Tibial nerve (tissue), 4 donors: ENCODE data around the gene FBXL20. TPM values are rescaled to one million over a fixed set of nuclear protein-coding genes. Genes with fewer than 3 reads are reported as not detected.
A peak's percentile ranks its signal among the peaks of the same experiment; 100 is the strongest.

Source experiments
- DNase-seq, 2 donors: peaks; one replicate each; pipeline ENCODE4 v3.0.0-alpha.2; 2019; ENCODE audit warnings: low spot score in 2 of 2
- H3K27ac ChIP-seq, 4 donors: fragments of 200-600 bp; sonication (generic) in 3 of 4; one replicate each; pipeline ENCODE4 v1.5.1; 2017 to 2019; ENCODE audit warnings: mild to moderate bottlenecking in 1 of 4
- H3K27me3 ChIP-seq, 2 donors: fragments of 200-600 bp; sonication (generic) in 1 of 2; one replicate each; pipeline versions ENCODE4 v1.5.1 to v1.6.0; 2017 to 2019
- H3K36me3 ChIP-seq, 3 donors: fragments of 200-600 bp; sonication (generic); one replicate each; pipeline ENCODE4 v1.5.1; 2018 to 2019
- H3K4me1 ChIP-seq, 4 donors: fragments of 200-600 bp; sonication (generic) in 3 of 4; one replicate each; pipeline ENCODE4 v1.5.1; 2017 to 2019
- H3K4me3 ChIP-seq, 4 donors: fragments of 200-600 bp; sonication (generic) in 3 of 4; one replicate each; pipeline ENCODE4 v1.5.1; 2017 to 2019; ENCODE audit warnings: mild to moderate bottlenecking in 1 of 4, moderate library complexity in 1 of 4
- H3K9me3 ChIP-seq, 4 donors: fragments of 200-600 bp; sonication (generic) in 3 of 4; one replicate each; pipeline ENCODE4 v1.5.1; 2017 to 2019
- EP300 ChIP-seq, 2 donors: sonication (generic); formaldehyde crosslinking; IDR thresholded peaks; one replicate each; pipeline ENCODE4 v1.6.1; 2017; ENCODE audit warnings: antibody characterized with exemption in 2 of 2, mild to moderate bottlenecking in 1 of 2
- POLR2A ChIP-seq, 2 donors: fragments of 450-650 bp; IDR thresholded peaks; one replicate each; pipeline ENCODE4 v1.6.1; 2017; ENCODE audit warnings: antibody characterized with exemption in 2 of 2, mild to moderate bottlenecking in 2 of 2, moderate library complexity in 2 of 2
- whole genome bisulfite sequencing, 2 donors: methylation state at CpG; one replicate each; pipeline ENCODE4 v1.1.5; 2018; 5-methylcytosine and 5-hydroxymethylcytosine counted together
- total RNA-seq, 4 donors: library from RNA; depleted of rRNA; stranded (reverse); fragments of >200 nt; gene quantifications; one replicate each; pipeline ENCODE4 v1.1.0, GENCODE V29; 2016
- TF ChIP-seq, protein P1 (sequence below), 5 experiments: fragments of 200-600 bp in 3 of 5; fragments of 450-650 bp in 2 of 5; sonication (generic) in 3 of 5; IDR thresholded peaks; one replicate each; pipeline ENCODE4 v1.5.1; 2016 to 2019; ENCODE audit warnings: antibody characterized with exemption in 5 of 5, mild to moderate bottlenecking in 3 of 5, moderate library complexity in 2 of 5

FBXL20 gene
- total RNA-seq, 4 donors from 2014 or later: 21.1 to 32.4 (median 30.4) TPM

- Histone ChIP-seq H3K4me3 (no peak overlapping the region), H3K4me1 (peaks cover 0 to 8% (median 2%) of the 10 kb centered on the region in 4 donors), H3K27ac (no peak overlapping the region), H3K36me3 (peaks cover 0 to 6% (median 0%) of the 10 kb centered on the region in 3 donors), H3K27me3 (peaks cover 0 to 2% of the 10 kb centered on the region in 2 donors), H3K9me3 (no peaks in the 10 kb centered on the region)
- DNase-seq: no peak
- TF ChIP-seq, protein P1, sequence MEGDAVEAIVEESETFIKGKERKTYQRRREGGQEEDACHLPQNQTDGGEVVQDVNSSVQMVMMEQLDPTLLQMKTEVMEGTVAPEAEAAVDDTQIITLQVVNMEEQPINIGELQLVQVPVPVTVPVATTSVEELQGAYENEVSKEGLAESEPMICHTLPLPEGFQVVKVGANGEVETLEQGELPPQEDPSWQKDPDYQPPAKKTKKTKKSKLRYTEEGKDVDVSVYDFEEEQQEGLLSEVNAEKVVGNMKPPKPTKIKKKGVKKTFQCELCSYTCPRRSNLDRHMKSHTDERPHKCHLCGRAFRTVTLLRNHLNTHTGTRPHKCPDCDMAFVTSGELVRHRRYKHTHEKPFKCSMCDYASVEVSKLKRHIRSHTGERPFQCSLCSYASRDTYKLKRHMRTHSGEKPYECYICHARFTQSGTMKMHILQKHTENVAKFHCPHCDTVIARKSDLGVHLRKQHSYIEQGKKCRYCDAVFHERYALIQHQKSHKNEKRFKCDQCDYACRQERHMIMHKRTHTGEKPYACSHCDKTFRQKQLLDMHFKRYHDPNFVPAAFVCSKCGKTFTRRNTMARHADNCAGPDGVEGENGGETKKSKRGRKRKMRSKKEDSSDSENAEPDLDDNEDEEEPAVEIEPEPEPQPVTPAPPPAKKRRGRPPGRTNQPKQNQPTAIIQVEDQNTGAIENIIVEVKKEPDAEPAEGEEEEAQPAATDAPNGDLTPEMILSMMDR (IDR thresholded peaks at IDR 0.05): no peak
- TF ChIP-seq EP300 (IDR thresholded peaks at IDR 0.05) (no peak), POLR2A (IDR thresholded peaks at IDR 0.05) (no peak)
- 53 to 62% methylated on average over 3 of the region's 3 CpGs for WGBS, 2 donors
Measured at GRCh38 chr17:39246274-39246673, 155.2 kb downstream of the FBXL20 start.

DNA sequence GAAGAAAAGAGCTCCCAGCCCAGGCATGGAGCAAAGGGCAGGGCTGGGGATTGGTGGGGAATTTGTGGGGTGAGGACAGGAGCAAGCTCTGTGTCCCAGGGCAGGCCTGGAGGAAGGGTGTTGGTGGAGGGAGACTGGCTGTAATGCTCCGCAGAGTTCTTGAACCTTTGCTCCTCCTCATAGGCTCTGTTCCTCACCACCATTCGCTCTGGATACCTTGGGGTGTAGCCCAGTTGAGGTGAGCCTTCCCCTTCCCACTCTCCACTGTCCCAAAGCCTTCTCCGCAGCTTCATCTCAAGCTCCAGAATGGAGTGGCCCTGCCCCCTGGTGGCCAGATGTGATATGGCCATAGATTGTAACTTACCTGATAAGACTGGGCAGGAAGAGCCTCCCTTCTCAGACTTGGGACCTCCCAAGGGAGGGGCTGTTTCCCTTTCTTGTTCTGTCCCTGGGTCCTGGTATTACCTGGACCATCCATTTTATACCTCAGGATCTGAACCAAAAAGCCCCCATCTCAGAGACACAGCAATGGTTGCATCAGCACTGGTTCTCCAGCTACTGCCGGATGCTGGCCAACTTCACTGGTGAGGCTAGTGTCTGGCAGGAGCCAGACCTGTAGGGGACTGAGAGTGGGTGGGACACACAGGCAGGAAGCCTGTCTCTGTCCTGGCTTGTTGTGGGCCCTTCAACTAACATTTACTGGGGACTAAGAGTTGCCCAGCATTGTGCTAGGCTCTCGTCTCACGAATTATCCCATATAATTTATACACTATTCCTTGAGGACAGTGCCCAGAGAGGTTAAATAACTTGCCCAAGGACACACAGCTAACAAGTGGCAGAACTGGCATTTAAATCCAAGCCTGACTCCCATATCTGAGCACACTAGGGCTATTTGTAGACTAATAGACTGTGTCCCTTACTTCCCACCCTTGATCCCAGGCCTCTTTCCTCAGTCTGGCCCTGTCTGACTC is 156.5 kb downstream of the FBXL20 start:
- H3K27ac ChIP-seq: no peak overlapping the region
- H3K4me1 ChIP-seq: peaks cover 0 to 8% (median 2%) of the 10 kb centered on the region in 4 donors
- TF ChIP-seq POLR2A (IDR thresholded peaks at IDR 0.05) (no peak), EP300 (IDR thresholded peaks at IDR 0.05) (no peak)
- TF ChIP-seq, protein P1 (IDR thresholded peaks at IDR 0.05): peak; percentile 88 to 95 (median 93)
- peak; percentile 87 to 96 for DNase-seq
- no peaks in the 10 kb centered on the region for H3K9me3 ChIP-seq
- H3K36me3 ChIP-seq: no peaks in the 10 kb centered on the region
- 41 to 47% methylated on average over 6 of the region's 6 CpGs for WGBS, 2 donors
- H3K4me3 ChIP-seq: no peak overlapping the region
- H3K27me3 ChIP-seq: peaks cover 0 to 3% of the 10 kb centered on the region in 2 donors

- Histone ChIP-seq H3K4me3 (no peak overlapping the region), H3K27me3 (peaks cover 0 to 11% of the 10 kb centered on the region in 2 donors), H3K27ac (no peak overlapping the region), H3K4me1 (peaks cover 0 to 8% (median 2%) of the 10 kb centered on the region in 4 donors), H3K36me3 (no peaks in the 10 kb centered on the region), H3K9me3 (no peaks in the 10 kb centered on the region)
- TF ChIP-seq, protein P1 (IDR thresholded peaks at IDR 0.05): no peak
- TF ChIP-seq POLR2A (IDR thresholded peaks at IDR 0.05) (no peak), EP300 (IDR thresholded peaks at IDR 0.05) (no peak)
- no peak for DNase-seq
- WGBS, 2 donors: 36% methylated on average over 11 of the region's 11 CpGs
Measured at GRCh38 chr17:39244016-39244599, 157.3 kb downstream of the FBXL20 start.

- Histone ChIP-seq H3K27me3 (peaks cover 0 to 19% of the 10 kb centered on the region in 2 donors), H3K9me3 (no peaks in the 10 kb centered on the region), H3K4me1 (peaks cover 0 to 8% (median 2%) of the 10 kb centered on the region in 4 donors), H3K36me3 (no peaks in the 10 kb centered on the region), H3K27ac (no peak overlapping the region), H3K4me3 (no peak overlapping the region)
- WGBS, 2 donors: 87 to 88% methylated on average over 5 to 8 of the region's 8 CpGs
- no peak for TF ChIP-seq EP300 (IDR thresholded peaks at IDR 0.05)
- no peak for TF ChIP-seq POLR2A (IDR thresholded peaks at IDR 0.05)
- TF ChIP-seq, protein P1 (IDR thresholded peaks at IDR 0.05): no peak
- DNase-seq: no peak
Measured at GRCh38 chr17:39243155-39243554, 158.3 kb downstream of the FBXL20 start.

GRCh38 chr17:39240631-39241030 is 160.8 kb downstream of the FBXL20 start:
- Histone ChIP-seq H3K4me1 (peaks cover 0 to 8% (median 2%) of the 10 kb centered on the region in 4 donors), H3K36me3 (no peaks in the 10 kb centered on the region), H3K27me3 (peaks cover 0 to 42% of the 10 kb centered on the region in 2 donors), H3K27ac (no peak overlapping the region), H3K4me3 (no peak overlapping the region), H3K9me3 (no peaks in the 10 kb centered on the region)
- no peak for TF ChIP-seq EP300 (IDR thresholded peaks at IDR 0.05)
- TF ChIP-seq POLR2A (IDR thresholded peaks at IDR 0.05): no peak
- TF ChIP-seq, protein P1 (IDR thresholded peaks at IDR 0.05): no peak
- no peak for DNase-seq
- 85 to 91% methylated on average over 5 of the region's 5 CpGs for WGBS, 2 donors
